ENCODE results near the gene RASGRP1. TPM values are rescaled to one million over a fixed set of nuclear protein-coding genes. Genes with fewer than 3 reads are reported as not detected.

RASGRP1 gene
- total RNA-seq, 2 donors from 2014 or later, result 7.0 to 8.8 TPM

- Mint-ChIP-seq H3K9me3 (no peaks in the 10 kb centered on the region), H3K36me3 (ENCODE audit: low read depth) (peaks cover 9% of the 10 kb centered on the region), H3K27ac (no peak overlapping the region), H3K4me3 (no peak overlapping the region), H3K27me3 (ENCODE audit: insufficient read depth) (peaks cover 88% of the 10 kb centered on the region), H3K4me1 (peaks cover 7% of the 10 kb centered on the region)
- H3K27me3 ChIP-seq (ENCODE audit: control insufficient read depth, insufficient read depth, low read length, poor library complexity, severe bottlenecking), result peaks cover 80% of the 10 kb centered on the region
- no peak for TF ChIP-seq CTCF (conservative IDR thresholded peaks at IDR 0.05)
- no peaks in the 10 kb centered on the region for H3K9me3 ChIP-seq (ENCODE audit: control insufficient read depth, low read length)
- no peak overlapping the region for H3K9ac ChIP-seq (ENCODE audit: extremely low read depth, low read length, poor library complexity, severe bottlenecking)
- H3K4me1 ChIP-seq (ENCODE audit: control insufficient read depth, insufficient read depth, low read length), result peaks cover 4% of the 10 kb centered on the region
- H3K27ac ChIP-seq (ENCODE audit: low read depth, low read length), result no peak overlapping the region
- WGBS, 2 experiments (ENCODE audit: insufficient coverage in 1 of 2, insufficient read length in 1 of 2), result 70 to 90% methylated on average over 3 of the region's 3 CpGs
- H3K4me3 ChIP-seq (ENCODE audit: low read length), result no peak overlapping the region
- DNase-seq, result no peak
- H3K36me3 ChIP-seq (ENCODE audit: control insufficient read depth, insufficient read depth, low read length), result no peaks in the 10 kb centered on the region
These were observed 31.9 kb downstream of the RASGRP1 start for GRCh38 chr15:38532728-38533127.

DNA sequence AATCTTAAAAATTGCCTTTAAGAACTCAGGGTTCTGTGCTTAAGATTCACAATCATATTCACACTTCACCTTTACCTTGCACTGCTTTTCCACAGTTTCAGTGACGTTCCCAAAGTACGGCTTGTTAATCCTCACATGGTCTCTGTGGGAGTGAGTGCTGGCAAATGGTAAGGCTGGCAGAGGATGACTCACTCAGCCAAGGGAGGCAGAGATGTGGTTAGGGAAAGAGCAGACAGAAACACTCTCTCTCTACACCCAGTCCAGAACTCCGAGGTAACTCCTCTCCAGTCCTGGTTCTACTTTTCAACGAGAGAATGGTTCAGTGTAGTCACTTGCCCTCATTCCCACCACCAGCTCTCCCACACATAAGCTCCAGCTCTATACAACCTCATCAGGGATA is 33.1 kb downstream of the RASGRP1 start:
- peaks cover 4% of the 10 kb centered on the region for H3K4me1 ChIP-seq (ENCODE audit: control insufficient read depth, insufficient read depth, low read length)
- no peak overlapping the region for H3K9ac ChIP-seq (ENCODE audit: extremely low read depth, low read length, poor library complexity, severe bottlenecking)
- Mint-ChIP-seq H3K4me1 (peaks cover 7% of the 10 kb centered on the region), H3K27me3 (ENCODE audit: insufficient read depth) (peaks cover 79% of the 10 kb centered on the region), H3K9me3 (no peaks in the 10 kb centered on the region), H3K4me3 (no peak overlapping the region), H3K27ac (no peak overlapping the region), H3K36me3 (ENCODE audit: low read depth) (peaks cover 9% of the 10 kb centered on the region)
- no peaks in the 10 kb centered on the region for H3K9me3 ChIP-seq (ENCODE audit: control insufficient read depth, low read length)
- 83 to 90% methylated on average over 1 to 4 of the region's 4 CpGs for WGBS, 2 experiments (ENCODE audit: insufficient coverage in 1 of 2, insufficient read length in 1 of 2)
- H3K36me3 ChIP-seq (ENCODE audit: control insufficient read depth, insufficient read depth, low read length), result no peaks in the 10 kb centered on the region
- peaks cover 85% of the 10 kb centered on the region for H3K27me3 ChIP-seq (ENCODE audit: control insufficient read depth, insufficient read depth, low read length, poor library complexity, severe bottlenecking)
- no peak for TF ChIP-seq CTCF (conservative IDR thresholded peaks at IDR 0.05)
- no peak overlapping the region for H3K27ac ChIP-seq (ENCODE audit: low read depth, low read length)
- no peak overlapping the region for H3K4me3 ChIP-seq (ENCODE audit: low read length)
- DNase-seq, result no peak

- no peaks in the 10 kb centered on the region for H3K9me3 Mint-ChIP-seq
- Histone ChIP-seq H3K9me3 (ENCODE audit: control insufficient read depth, low read length) (no peaks in the 10 kb centered on the region), H3K36me3 (ENCODE audit: control insufficient read depth, insufficient read depth, low read length) (no peaks in the 10 kb centered on the region), H3K9ac (ENCODE audit: extremely low read depth, low read length, poor library complexity, severe bottlenecking) (no peak overlapping the region), H3K4me1 (ENCODE audit: control insufficient read depth, insufficient read depth, low read length) (peaks cover 4% of the 10 kb centered on the region), H3K27ac (ENCODE audit: low read depth, low read length) (no peak overlapping the region), H3K4me3 (ENCODE audit: low read length) (no peak overlapping the region), H3K27me3 (ENCODE audit: control insufficient read depth, insufficient read depth, low read length, poor library complexity, severe bottlenecking) (peaks cover 74% of the 10 kb centered on the region)
- no peak overlapping the region for H3K4me3 Mint-ChIP-seq
- DNase-seq, result no peak
- 73 to 100% methylated on average over 1 of the region's 1 CpG for WGBS, 2 experiments (ENCODE audit: insufficient coverage in 1 of 2, insufficient read length in 1 of 2)
- TF ChIP-seq CTCF (conservative IDR thresholded peaks at IDR 0.05), result no peak
- H3K27ac Mint-ChIP-seq, result no peak overlapping the region
- peaks cover 68% of the 10 kb centered on the region for H3K27me3 Mint-ChIP-seq (ENCODE audit: insufficient read depth)
- H3K36me3 Mint-ChIP-seq (ENCODE audit: low read depth), result peaks cover 3% of the 10 kb centered on the region
- peaks cover 7% of the 10 kb centered on the region for H3K4me1 Mint-ChIP-seq
These were observed 34.5 kb downstream of the RASGRP1 start for GRCh38 chr15:38530113-38530512.
